Caco-2 (cell line): ENCODE data around the gene ERF. TPM values are rescaled to one million over a fixed set of nuclear protein-coding genes. Genes with fewer than 3 reads are reported as not detected.

Source experiments
- BruUV-seq: library from RNA; stranded (reverse); fragments of 400-500 nt; replicated peaks from 2 replicates; lab custom pipeline; 2021; lab: Mats Ljungman, UMichigan
- CTCF ChIA-PET: fragments of 300-600 bp; sonication (Branson Sonifier 250); formaldehyde crosslinking; loops from one replicate; lab custom pipeline; 2022; ENCODE audit warnings: antibody characterized with exemption; lab: Charles Lee
- POLR2A ChIA-PET: fragments of 300-600 bp; sonication (Branson Sonifier 250); formaldehyde crosslinking; loops from one replicate; lab custom pipeline; 2022; ENCODE audit warnings: antibody characterized with exemption; lab: Charles Lee
- DNase-seq, 2 experiments: peaks; one replicate each; pipeline versions ENCODE4 v3.0.0 to v3.0.0-alpha.2; 2020 to 2022
- H3K27me3 ChIP-seq: replicated peaks from 2 replicates; pipeline ENCODE4 v1.6.0; 2011; ENCODE audit warnings: low read length; ENCODE audit not compliant: control insufficient read depth, insufficient read depth
- H3K36me3 ChIP-seq: 2 replicates; pipeline ENCODE4 v1.5.1; 2011; ENCODE audit warnings: low read length; ENCODE audit not compliant: control insufficient read depth, insufficient read depth
- H3K4me1 ChIP-seq: fragments of 250-450 bp; sonication (Bioruptor Pico); 2 replicates; pipeline ENCODE4 v1.5.1; 2020; ENCODE audit warnings: mild to moderate bottlenecking
- H3K4me3 ChIP-seq: 2 replicates; pipeline ENCODE4 v1.5.1; 2011; ENCODE audit warnings: low read depth, mild to moderate bottlenecking, control low read depth, low read length
- H3K9me3 ChIP-seq: fragments of 250-450 bp; sonication (Bioruptor Pico); 2 replicates; pipeline ENCODE4 v1.5.1; 2020; ENCODE audit warnings: mild to moderate bottlenecking, moderate library complexity
- H3K27ac Mint-ChIP-seq: one replicate; pipeline ENCODE4 v1.8.0; 2022; ENCODE audit warnings: mixed read lengths; ENCODE audit not compliant: unreplicated experiment
- H3K27me3 Mint-ChIP-seq: one replicate; pipeline ENCODE4 v1.8.0; 2022; ENCODE audit warnings: mixed read lengths; ENCODE audit not compliant: insufficient read depth, unreplicated experiment
- H3K36me3 Mint-ChIP-seq: one replicate; pipeline ENCODE4 v1.8.0; 2022; ENCODE audit warnings: mild to moderate bottlenecking, mixed read lengths; ENCODE audit not compliant: insufficient read depth, unreplicated experiment
- H3K4me1 Mint-ChIP-seq: one replicate; pipeline ENCODE4 v1.8.0; 2022; ENCODE audit warnings: low read depth, mixed read lengths; ENCODE audit not compliant: unreplicated experiment
- H3K4me3 Mint-ChIP-seq: one replicate; pipeline ENCODE4 v1.8.0; 2022; ENCODE audit warnings: mild to moderate bottlenecking, moderate library complexity, mixed read lengths; ENCODE audit not compliant: unreplicated experiment
- H3K9me3 Mint-ChIP-seq: one replicate; pipeline ENCODE4 v1.8.0; 2022; ENCODE audit warnings: mixed read lengths; ENCODE audit not compliant: unreplicated experiment
- intact Hi-C: fragments of 100-400 bp; cut with micrococcal nuclease; formaldehyde crosslinking; loops from one replicate; pipeline ENCODE4 v1.10.0; 2022; ENCODE audit not compliant: unreplicated experiment
- total RNA-seq: library from RNA; stranded (reverse); gene quantifications from 2 replicates; pipeline ENCODE4 v1.2.3, GENCODE V29; 2022
- TF ChIP-seq, protein P1 (sequence below), 2 experiments: fragments of 200-600 bp in 1 of 2; IDR thresholded peaks; 1 replicate in 1 of 2; 2 replicates in 1 of 2; pipeline versions ENCODE4 v1.5.1 to v1.8.0; 2011 to 2022; ENCODE audit warnings: antibody characterized with exemption in 1 of 2, control low read depth in 1 of 2, inconsistent platforms in 1 of 2, low read depth in 1 of 2, low read length in 1 of 2, mild to moderate bottlenecking in 1 of 2, moderate library complexity in 1 of 2; ENCODE audit not compliant: insufficient read depth in 1 of 2, severe bottlenecking in 1 of 2, unreplicated experiment in 1 of 2

ERF gene
- total RNA-seq, 1 experiment from 2014 or later = 149 TPM

DNA sequence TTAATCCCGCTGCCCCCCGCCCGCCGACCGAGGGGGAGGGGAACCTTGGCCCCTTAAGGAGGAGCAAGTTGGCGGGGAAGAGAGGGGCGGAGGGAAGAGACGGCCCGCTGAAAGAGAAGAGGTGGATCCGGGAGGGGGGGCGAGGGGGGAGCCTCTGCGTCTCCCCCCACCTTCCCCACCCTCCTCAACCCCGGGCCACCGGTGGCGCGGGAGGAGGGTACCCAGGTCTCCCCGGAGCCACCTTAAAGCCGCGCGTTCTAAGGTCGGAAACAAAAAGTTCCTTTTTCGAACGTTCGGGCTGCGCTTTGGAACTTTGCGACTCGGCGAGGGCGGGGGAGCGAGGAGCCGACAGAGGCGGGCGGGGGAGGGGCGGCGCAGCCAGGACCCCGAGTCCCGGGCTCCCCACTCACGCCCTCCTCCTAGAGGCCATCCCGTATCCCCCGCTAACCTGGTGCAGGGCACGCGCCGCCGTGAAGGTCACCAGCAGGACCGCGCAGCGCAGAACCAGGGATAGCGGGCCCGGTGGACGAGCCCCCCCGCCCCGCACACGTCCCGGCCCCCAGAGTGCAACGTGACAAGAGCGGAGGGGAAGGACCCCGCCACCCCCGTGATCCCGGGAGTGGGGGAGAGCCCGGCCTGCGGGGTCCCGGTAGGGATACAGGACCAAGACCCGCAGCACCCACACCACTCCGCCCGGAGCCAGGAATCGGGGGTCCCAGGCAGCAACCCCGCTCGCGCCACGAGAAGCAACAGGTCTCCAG is 659 bp downstream of the ERF start:
- H3K9me3 Mint-ChIP-seq = no peaks in the 10 kb centered on the region
- H3K4me3 Mint-ChIP-seq = peak overlapping the region; percentile 87
- intact Hi-C loops = no loop called here
- peak overlapping the region; percentile 89 for H3K27ac Mint-ChIP-seq
- TSS peak; percentile 48 for BruUV-seq
- peaks cover 51% of the 10 kb centered on the region for H3K36me3 Mint-ChIP-seq
- Histone ChIP-seq H3K9me3 (no peaks in the 10 kb centered on the region), H3K36me3 (peaks cover 5% of the 10 kb centered on the region), H3K4me1 (peaks cover 25% of the 10 kb centered on the region), H3K27me3 (no peaks in the 10 kb centered on the region), H3K4me3 (peak overlapping the region; percentile 74)
- peaks cover 21% of the 10 kb centered on the region for H3K4me1 Mint-ChIP-seq
- ChIA-PET POLR2A (interaction anchor here (1.0 kb wide), 1 partner anchor 11 kb away, joined by 5 read pairs; no protein-coding TSS in a partner anchor), CTCF (no interaction called here)
- no peaks in the 10 kb centered on the region for H3K27me3 Mint-ChIP-seq
- DNase-seq = peak in 1 of 2 experiments; percentile 84
- TF ChIP-seq, protein P1, sequence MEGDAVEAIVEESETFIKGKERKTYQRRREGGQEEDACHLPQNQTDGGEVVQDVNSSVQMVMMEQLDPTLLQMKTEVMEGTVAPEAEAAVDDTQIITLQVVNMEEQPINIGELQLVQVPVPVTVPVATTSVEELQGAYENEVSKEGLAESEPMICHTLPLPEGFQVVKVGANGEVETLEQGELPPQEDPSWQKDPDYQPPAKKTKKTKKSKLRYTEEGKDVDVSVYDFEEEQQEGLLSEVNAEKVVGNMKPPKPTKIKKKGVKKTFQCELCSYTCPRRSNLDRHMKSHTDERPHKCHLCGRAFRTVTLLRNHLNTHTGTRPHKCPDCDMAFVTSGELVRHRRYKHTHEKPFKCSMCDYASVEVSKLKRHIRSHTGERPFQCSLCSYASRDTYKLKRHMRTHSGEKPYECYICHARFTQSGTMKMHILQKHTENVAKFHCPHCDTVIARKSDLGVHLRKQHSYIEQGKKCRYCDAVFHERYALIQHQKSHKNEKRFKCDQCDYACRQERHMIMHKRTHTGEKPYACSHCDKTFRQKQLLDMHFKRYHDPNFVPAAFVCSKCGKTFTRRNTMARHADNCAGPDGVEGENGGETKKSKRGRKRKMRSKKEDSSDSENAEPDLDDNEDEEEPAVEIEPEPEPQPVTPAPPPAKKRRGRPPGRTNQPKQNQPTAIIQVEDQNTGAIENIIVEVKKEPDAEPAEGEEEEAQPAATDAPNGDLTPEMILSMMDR (IDR thresholded peaks at IDR 0.05; ENCODE audit: insufficient read depth in 1 of 2, low read depth in 1 of 2, low read length in 1 of 2, severe bottlenecking in 1 of 2, unreplicated experiment in 1 of 2) = no peak

DNA sequence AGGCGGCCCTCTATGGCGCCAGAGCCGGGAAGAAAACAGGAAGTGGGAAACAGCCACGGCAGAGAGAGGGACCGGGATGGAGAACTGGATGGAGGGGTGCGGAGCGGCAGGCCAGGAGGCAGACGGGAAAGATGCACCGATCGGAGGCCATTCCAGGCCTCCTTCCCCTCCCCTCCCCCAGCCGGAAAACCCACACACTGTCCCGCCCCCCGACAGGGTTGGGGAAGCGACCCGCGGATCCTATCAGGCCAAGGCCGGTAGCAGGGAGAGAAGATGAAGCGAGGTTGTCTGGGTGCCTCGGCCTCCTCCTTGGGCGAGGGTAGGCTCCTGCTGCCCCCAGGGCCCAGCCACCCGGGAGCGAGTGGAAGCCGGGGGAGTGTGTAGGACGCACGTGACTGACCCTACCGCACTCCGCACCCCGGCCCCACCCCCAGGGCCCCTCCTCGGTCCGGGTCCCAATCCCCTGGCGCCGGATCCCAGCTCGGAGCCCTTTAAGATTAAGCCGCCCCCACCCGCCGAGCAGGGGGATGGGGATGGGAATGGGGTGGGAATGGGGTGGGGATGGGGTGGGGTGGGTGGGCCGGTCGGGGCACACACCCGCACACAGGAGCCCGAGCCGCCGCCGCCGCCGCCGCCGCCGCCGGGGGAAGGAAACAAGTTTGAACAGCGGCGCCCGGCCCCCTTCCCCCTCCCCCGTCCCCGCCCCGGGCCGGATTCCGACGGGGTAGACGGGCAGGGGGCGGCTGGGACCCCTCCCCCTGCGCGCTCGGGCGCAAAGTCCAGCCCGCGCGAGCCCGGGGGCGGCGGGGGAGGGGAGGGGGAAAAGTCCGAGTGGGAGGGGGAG is 1.5 kb downstream of the ERF start:
- POLR2A ChIA-PET = interaction anchor here (1.0 kb wide), 1 partner anchor 11 kb away, joined by 5 read pairs; no protein-coding TSS in a partner anchor
- BruUV-seq = no TSS peak
- Mint-ChIP-seq H3K27me3 (no peaks in the 10 kb centered on the region), H3K27ac (peak overlapping the region; percentile 89), H3K4me3 (peak overlapping the region; percentile 87), H3K36me3 (peaks cover 59% of the 10 kb centered on the region), H3K9me3 (no peaks in the 10 kb centered on the region), H3K4me1 (peaks cover 21% of the 10 kb centered on the region)
- no peaks in the 10 kb centered on the region for H3K9me3 ChIP-seq
- peak; percentile 92 to 94 for DNase-seq
- intact Hi-C loops = loop anchor here (1.0 kb wide), 1 partner anchor 9 kb away; no protein-coding TSS in a partner anchor
- TF ChIP-seq, protein P1 (IDR thresholded peaks at IDR 0.05; ENCODE audit: insufficient read depth in 1 of 2, low read depth in 1 of 2, low read length in 1 of 2, severe bottlenecking in 1 of 2, unreplicated experiment in 1 of 2) = no peak
- H3K36me3 ChIP-seq = peaks cover 5% of the 10 kb centered on the region
- peaks cover 25% of the 10 kb centered on the region for H3K4me1 ChIP-seq
- CTCF ChIA-PET = no interaction called here
- H3K4me3 ChIP-seq = peak overlapping the region; percentile 74
- H3K27me3 ChIP-seq = no peaks in the 10 kb centered on the region
